ENCODE data around the gene SYCP2L. TPM values are rescaled to one million over a fixed set of nuclear protein-coding genes. Genes with fewer than 3 reads are reported as not detected.

The SYCP2L gene
- total and polyA plus RNA-seq, 9 of the 15 experiments (the other 6 are each of a cell fraction or from before 2014, with no cell fraction given) = 12.4 to 46.9 (median 22.0) TPM

GRCh38 chr6:10886691-10887502 is at the start of gene SYCP2L (continued):
- TF ChIP-seq ZNF318 (IDR thresholded peaks at IDR 0.05; ENCODE audit: borderline replicate concordance in 1 of 2, low read depth in 1 of 2) (0 out of 4 replicates have a peak, but pooled peaks of 1 of the 2 experiments have one; percentile 19), E2F4 (CRISPR knock-in tag; IDR thresholded peaks at IDR 0.05; ENCODE audit: low read depth) (no peak; the same call in 1 of the 2 replicates), SP2 (IDR thresholded peaks at IDR 0.05; ENCODE audit: extremely low read depth, low read depth, low read length, poor library complexity, severe bottlenecking) (peak; percentile 50), ELF1 (tag; IDR thresholded peaks at IDR 0.05) (peak; percentile 85), ZNF77 (CRISPR knock-in tag; IDR thresholded peaks at IDR 0.05) (no peak), GATAD2A (IDR thresholded peaks at IDR 0.05) (no peak), GTF2F1 (IDR thresholded peaks at IDR 0.05; ENCODE audit: low read depth, low read length) (no peak), CTCFL (IDR thresholded peaks at IDR 0.05; ENCODE audit: borderline replicate concordance, insufficient read depth, low read depth, low read length, poor library complexity, severe bottlenecking) (peak; percentile 93), CREB3 (tag; conservative IDR thresholded peaks at IDR 0.05; ENCODE audit: low read depth) (no peak)
- TF ChIP-seq, protein P1, sequence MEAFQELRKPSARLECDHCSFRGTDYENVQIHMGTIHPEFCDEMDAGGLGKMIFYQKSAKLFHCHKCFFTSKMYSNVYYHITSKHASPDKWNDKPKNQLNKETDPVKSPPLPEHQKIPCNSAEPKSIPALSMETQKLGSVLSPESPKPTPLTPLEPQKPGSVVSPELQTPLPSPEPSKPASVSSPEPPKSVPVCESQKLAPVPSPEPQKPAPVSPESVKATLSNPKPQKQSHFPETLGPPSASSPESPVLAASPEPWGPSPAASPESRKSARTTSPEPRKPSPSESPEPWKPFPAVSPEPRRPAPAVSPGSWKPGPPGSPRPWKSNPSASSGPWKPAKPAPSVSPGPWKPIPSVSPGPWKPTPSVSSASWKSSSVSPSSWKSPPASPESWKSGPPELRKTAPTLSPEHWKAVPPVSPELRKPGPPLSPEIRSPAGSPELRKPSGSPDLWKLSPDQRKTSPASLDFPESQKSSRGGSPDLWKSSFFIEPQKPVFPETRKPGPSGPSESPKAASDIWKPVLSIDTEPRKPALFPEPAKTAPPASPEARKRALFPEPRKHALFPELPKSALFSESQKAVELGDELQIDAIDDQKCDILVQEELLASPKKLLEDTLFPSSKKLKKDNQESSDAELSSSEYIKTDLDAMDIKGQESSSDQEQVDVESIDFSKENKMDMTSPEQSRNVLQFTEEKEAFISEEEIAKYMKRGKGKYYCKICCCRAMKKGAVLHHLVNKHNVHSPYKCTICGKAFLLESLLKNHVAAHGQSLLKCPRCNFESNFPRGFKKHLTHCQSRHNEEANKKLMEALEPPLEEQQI (IDR thresholded peaks at IDR 0.05) = peak; percentile 95
